Sigmoid colon (tissue), 4 donors: Measurements from ENCODE around the gene CEP128.

Source experiments
- EP300 ChIP-seq, 4 donors: sonication (generic); formaldehyde crosslinking; IDR thresholded peaks; one replicate each; pipeline ENCODE4 v1.6.1; 2017; ENCODE audit warnings: antibody characterized with exemption in 4 of 4
- POLR2A ChIP-seq, 2 donors: fragments of 450-650 bp; IDR thresholded peaks; one replicate each; pipeline ENCODE4 v1.6.1; 2016; ENCODE audit warnings: antibody characterized with exemption in 2 of 2, mild to moderate bottlenecking in 2 of 2, moderate library complexity in 2 of 2
- POLR2AphosphoS5 ChIP-seq, 4 donors: sonication (generic); formaldehyde crosslinking; IDR thresholded peaks; one replicate each; pipeline ENCODE4 v1.6.1; 2017; ENCODE audit warnings: antibody characterized with exemption in 4 of 4
- TF ChIP-seq, protein P1 (sequence below), 4 experiments: fragments of 450-650 bp in 3 of 4; fragments of 200-600 bp in 1 of 4; IDR thresholded peaks; one replicate each; pipeline ENCODE4 v1.5.1; 2016 to 2019; ENCODE audit warnings: antibody characterized with exemption in 4 of 4, mild to moderate bottlenecking in 3 of 4, moderate library complexity in 2 of 4

DNA sequence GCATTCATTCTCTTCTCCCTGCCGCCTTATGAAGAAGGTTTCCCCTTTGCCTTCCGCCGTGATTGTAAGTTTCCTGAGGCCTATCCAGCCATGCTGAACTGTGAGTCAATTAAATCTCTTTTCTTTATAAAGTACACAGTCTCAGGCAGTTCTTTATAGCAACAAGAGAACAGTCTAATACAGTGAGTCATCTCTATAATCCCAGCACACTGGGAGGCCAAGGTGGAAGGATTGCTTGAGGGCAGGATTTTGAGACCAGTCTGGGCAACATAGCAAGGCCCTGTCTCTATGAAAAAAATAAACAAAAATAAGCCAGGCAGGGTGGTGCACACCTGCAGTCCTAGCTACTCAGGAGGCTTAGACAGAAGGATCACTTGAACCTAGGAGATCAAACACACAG is 259.9 kb downstream of the CEP128 start:
- TF ChIP-seq EP300 (IDR thresholded peaks at IDR 0.05) (no peak), POLR2A (IDR thresholded peaks at IDR 0.05) (no peak), POLR2AphosphoS5 (IDR thresholded peaks at IDR 0.05) (no peak)
- TF ChIP-seq, protein P1, sequence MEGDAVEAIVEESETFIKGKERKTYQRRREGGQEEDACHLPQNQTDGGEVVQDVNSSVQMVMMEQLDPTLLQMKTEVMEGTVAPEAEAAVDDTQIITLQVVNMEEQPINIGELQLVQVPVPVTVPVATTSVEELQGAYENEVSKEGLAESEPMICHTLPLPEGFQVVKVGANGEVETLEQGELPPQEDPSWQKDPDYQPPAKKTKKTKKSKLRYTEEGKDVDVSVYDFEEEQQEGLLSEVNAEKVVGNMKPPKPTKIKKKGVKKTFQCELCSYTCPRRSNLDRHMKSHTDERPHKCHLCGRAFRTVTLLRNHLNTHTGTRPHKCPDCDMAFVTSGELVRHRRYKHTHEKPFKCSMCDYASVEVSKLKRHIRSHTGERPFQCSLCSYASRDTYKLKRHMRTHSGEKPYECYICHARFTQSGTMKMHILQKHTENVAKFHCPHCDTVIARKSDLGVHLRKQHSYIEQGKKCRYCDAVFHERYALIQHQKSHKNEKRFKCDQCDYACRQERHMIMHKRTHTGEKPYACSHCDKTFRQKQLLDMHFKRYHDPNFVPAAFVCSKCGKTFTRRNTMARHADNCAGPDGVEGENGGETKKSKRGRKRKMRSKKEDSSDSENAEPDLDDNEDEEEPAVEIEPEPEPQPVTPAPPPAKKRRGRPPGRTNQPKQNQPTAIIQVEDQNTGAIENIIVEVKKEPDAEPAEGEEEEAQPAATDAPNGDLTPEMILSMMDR (IDR thresholded peaks at IDR 0.05): no peak
